ENCODE measurements around the gene UBXN7.
A peak's percentile ranks its signal among the peaks of the same experiment; 100 is the strongest.
"Not testable (repeated sequence)": the region's sequence is repeated elsewhere in the genome, so short reads cannot be mapped to it uniquely, and the experiment has no call there.

UBXN7 gene

GRCh38 chr3:196323691-196324090, 108.5 kb downstream of the UBXN7 start:
- Histone ChIP-seq H3K4me3 (ENCODE audit: control insufficient read depth in 1 of 7, extremely low read depth in 1 of 7, insufficient read depth in 4 of 7, low read depth in 2 of 7, low read length in 6 of 7) (no peak overlapping the region), H3K9me3 (ENCODE audit: control extremely low read depth in 1 of 5, control insufficient read depth in 4 of 5, insufficient read depth in 2 of 5, low read depth in 1 of 5, low read length in 4 of 5) (no peaks in the 10 kb centered on the region), H3K27ac (ENCODE audit: insufficient read depth in 1 of 2, low read depth in 1 of 2, low read length in 2 of 2, poor library complexity in 1 of 2, severe bottlenecking in 2 of 2) (no peak overlapping the region), H3K4me1 (ENCODE audit: control extremely low read depth in 1 of 4, control insufficient read depth in 4 of 4, insufficient read depth in 4 of 4, low read length in 3 of 4) (peaks cover 0 to 11% (median 1%) of the 10 kb centered on the region in 4 experiments), H3K27me3 (replicated peaks in 2 of 5; ENCODE audit: control insufficient read depth in 4 of 5, insufficient read depth in 5 of 5, low read length in 4 of 5) (no peaks in the 10 kb centered on the region), H3K36me3 (ENCODE audit: control insufficient read depth in 4 of 4, insufficient read depth in 4 of 4, low read length in 3 of 4) (no peaks in the 10 kb centered on the region)
- peak in 2 of 3 donors; percentile 31 to 37 for DNase-seq
- ChIA-PET POLR2A (no interaction called here), CTCF (interaction anchor here (0.9 kb wide), 1 partner anchor 45 kb away, joined by 3 read pairs; no protein-coding TSS in a partner anchor)
- whole genome bisulfite sequencing (ENCODE audit: insufficient coverage) = 93% methylated on average over 10 of the region's 11 CpGs

GRCh38 chr3:196323016-196323415, 109.2 kb downstream of the UBXN7 start:
- no peaks in the 10 kb centered on the region for H3K9me3 ChIP-seq (ENCODE audit: control extremely low read depth in 1 of 5, control insufficient read depth in 4 of 5, insufficient read depth in 2 of 5, low read depth in 1 of 5, low read length in 4 of 5)
- no peak overlapping the region for H3K27ac ChIP-seq (ENCODE audit: insufficient read depth in 1 of 2, low read depth in 1 of 2, low read length in 2 of 2, poor library complexity in 1 of 2, severe bottlenecking in 2 of 2)
- DNase-seq = no peak
- H3K4me3 ChIP-seq (ENCODE audit: control insufficient read depth in 1 of 7, extremely low read depth in 1 of 7, insufficient read depth in 4 of 7, low read depth in 2 of 7, low read length in 6 of 7) = no peak overlapping the region
- H3K27me3 ChIP-seq (replicated peaks in 2 of 5; ENCODE audit: control insufficient read depth in 4 of 5, insufficient read depth in 5 of 5, low read length in 4 of 5) = no peaks in the 10 kb centered on the region
- CTCF ChIA-PET = interaction anchor here (0.9 kb wide), 1 partner anchor 45 kb away, joined by 3 read pairs; no protein-coding TSS in a partner anchor
- WGBS (ENCODE audit: insufficient coverage) = 100% methylated on average over 4 of the region's 4 CpGs
- no peaks in the 10 kb centered on the region for H3K36me3 ChIP-seq (ENCODE audit: control insufficient read depth in 4 of 4, insufficient read depth in 4 of 4, low read length in 3 of 4)
- peaks cover 0 to 11% (median 2%) of the 10 kb centered on the region in 4 experiments for H3K4me1 ChIP-seq (ENCODE audit: control extremely low read depth in 1 of 4, control insufficient read depth in 4 of 4, insufficient read depth in 4 of 4, low read length in 3 of 4)
- POLR2A ChIA-PET = no interaction called here

- no peak overlapping the region for H3K4me3 ChIP-seq (ENCODE audit: control insufficient read depth in 1 of 7, extremely low read depth in 1 of 7, insufficient read depth in 4 of 7, low read depth in 2 of 7, low read length in 6 of 7)
- H3K4me1 ChIP-seq (ENCODE audit: control extremely low read depth in 1 of 4, control insufficient read depth in 4 of 4, insufficient read depth in 4 of 4, low read length in 3 of 4) = peaks cover 0 to 11% (median 2%) of the 10 kb centered on the region in 4 experiments
- 81% methylated on average over 6 of the region's 11 CpGs for WGBS (ENCODE audit: insufficient coverage)
- H3K9me3 ChIP-seq (ENCODE audit: control extremely low read depth in 1 of 5, control insufficient read depth in 4 of 5, insufficient read depth in 2 of 5, low read depth in 1 of 5, low read length in 4 of 5) = no peaks in the 10 kb centered on the region
- no peak overlapping the region for H3K27ac ChIP-seq (ENCODE audit: insufficient read depth in 1 of 2, low read depth in 1 of 2, low read length in 2 of 2, poor library complexity in 1 of 2, severe bottlenecking in 2 of 2)
- CTCF ChIA-PET = interaction anchor here (0.9 kb wide), 1 partner anchor 106 kb away, joined by 3 read pairs; no protein-coding TSS in a partner anchor
- H3K27me3 ChIP-seq (replicated peaks in 2 of 5; ENCODE audit: control insufficient read depth in 4 of 5, insufficient read depth in 5 of 5, low read length in 4 of 5) = no peaks in the 10 kb centered on the region
- H3K36me3 ChIP-seq (ENCODE audit: control insufficient read depth in 4 of 4, insufficient read depth in 4 of 4, low read length in 3 of 4) = no peaks in the 10 kb centered on the region
- DNase-seq = peak in 2 of 3 donors; percentile 20 to 31
- POLR2A ChIA-PET = no interaction called here
These were observed 111.1 kb downstream of the UBXN7 start for GRCh38 chr3:196321162-196321561.

- peaks cover 0 to 11% (median 2%) of the 10 kb centered on the region in 4 experiments for H3K4me1 ChIP-seq (ENCODE audit: control extremely low read depth in 1 of 4, control insufficient read depth in 4 of 4, insufficient read depth in 4 of 4, low read length in 3 of 4)
- 95% methylated on average over 3 of the region's 3 CpGs for WGBS (ENCODE audit: insufficient coverage)
- DNase-seq = no peak
- H3K27ac ChIP-seq (ENCODE audit: insufficient read depth in 1 of 2, low read depth in 1 of 2, low read length in 2 of 2, poor library complexity in 1 of 2, severe bottlenecking in 2 of 2) = no peak overlapping the region
- POLR2A ChIA-PET = no interaction called here
- no peaks in the 10 kb centered on the region for H3K36me3 ChIP-seq (ENCODE audit: control insufficient read depth in 4 of 4, insufficient read depth in 4 of 4, low read length in 3 of 4)
- no peaks in the 10 kb centered on the region for H3K9me3 ChIP-seq (ENCODE audit: control extremely low read depth in 1 of 5, control insufficient read depth in 4 of 5, insufficient read depth in 2 of 5, low read depth in 1 of 5, low read length in 4 of 5)
- H3K4me3 ChIP-seq (ENCODE audit: control insufficient read depth in 1 of 7, extremely low read depth in 1 of 7, insufficient read depth in 4 of 7, low read depth in 2 of 7, low read length in 6 of 7) = no peak overlapping the region
- no peaks in the 10 kb centered on the region for H3K27me3 ChIP-seq (replicated peaks in 2 of 5; ENCODE audit: control insufficient read depth in 4 of 5, insufficient read depth in 5 of 5, low read length in 4 of 5)
- CTCF ChIA-PET = interaction anchor here (0.8 kb wide), 1 partner anchor 9 kb away, joined by 3 read pairs; no protein-coding TSS in a partner anchor
These were observed 112.1 kb downstream of the UBXN7 start for GRCh38 chr3:196320137-196320536.

- H3K4me1 ChIP-seq (ENCODE audit: control extremely low read depth in 1 of 4, control insufficient read depth in 4 of 4, insufficient read depth in 4 of 4, low read length in 3 of 4) = peaks cover 0 to 11% (median 2%) of the 10 kb centered on the region in 4 experiments
- DNase-seq = peak; percentile 93 to 98 (median 96)
- H3K9me3 ChIP-seq (ENCODE audit: control extremely low read depth in 1 of 5, control insufficient read depth in 4 of 5, insufficient read depth in 2 of 5, low read depth in 1 of 5, low read length in 4 of 5) = no peaks in the 10 kb centered on the region
- CTCF ChIA-PET = no interaction called here
- under 1% methylated on average over 72 of the region's 92 CpGs for WGBS (ENCODE audit: insufficient coverage)
- peak within 1 kb of the TSS; percentile 61 to 91 for H3K27ac ChIP-seq (ENCODE audit: insufficient read depth in 1 of 2, low read depth in 1 of 2, low read length in 2 of 2, poor library complexity in 1 of 2, severe bottlenecking in 2 of 2)
- H3K4me3 ChIP-seq (ENCODE audit: control insufficient read depth in 1 of 7, extremely low read depth in 1 of 7, insufficient read depth in 4 of 7, low read depth in 2 of 7, low read length in 6 of 7) = peak within 1 kb of the TSS; percentile 82 to 94 (median 86)
- POLR2A ChIA-PET = no interaction called here
- peaks cover 0 to 4% (median 0%) of the 10 kb centered on the region in 4 experiments for H3K36me3 ChIP-seq (ENCODE audit: control insufficient read depth in 4 of 4, insufficient read depth in 4 of 4, low read length in 3 of 4)
- H3K27me3 ChIP-seq (replicated peaks in 2 of 5; ENCODE audit: control insufficient read depth in 4 of 5, insufficient read depth in 5 of 5, low read length in 4 of 5) = no peaks in the 10 kb centered on the region
These were observed 114.3 kb downstream of the UBXN7 start, which contains the start of gene DYNLT2B for GRCh38 chr3:196317687-196318467. Gene DYNLT2B, minus strand, starts transcription at chr3:196318240. Its CDS starts 88 bp downstream, at chr3:196318152.

GRCh38 chr3:196316799-196317686, 115.2 kb downstream of the UBXN7 start:
- POLR2A ChIA-PET = interaction anchor here (0.5 kb wide), 1 partner anchor 397 kb away, joined by 3 read pairs; no protein-coding TSS in a partner anchor
- not testable (repeated sequence) for H3K9me3 ChIP-seq (ENCODE audit: control extremely low read depth in 1 of 5, control insufficient read depth in 4 of 5, insufficient read depth in 2 of 5, low read depth in 1 of 5, low read length in 4 of 5); H3K27me3 ChIP-seq (replicated peaks in 2 of 5; ENCODE audit: control insufficient read depth in 4 of 5, insufficient read depth in 5 of 5, low read length in 4 of 5); H3K36me3 ChIP-seq (ENCODE audit: control insufficient read depth in 4 of 4, insufficient read depth in 4 of 4, low read length in 3 of 4)
- Histone ChIP-seq H3K4me3 (ENCODE audit: control insufficient read depth in 1 of 7, extremely low read depth in 1 of 7, insufficient read depth in 4 of 7, low read depth in 2 of 7, low read length in 6 of 7) (peak overlapping the region; percentile 82 to 94 (median 86)), H3K27ac (ENCODE audit: insufficient read depth in 1 of 2, low read depth in 1 of 2, low read length in 2 of 2, poor library complexity in 1 of 2, severe bottlenecking in 2 of 2) (peak overlapping the region; percentile 61 to 91), H3K4me1 (ENCODE audit: control extremely low read depth in 1 of 4, control insufficient read depth in 4 of 4, insufficient read depth in 4 of 4, low read length in 3 of 4) (peaks cover 0 to 11% (median 2%) of the 10 kb centered on the region in 4 experiments)
- CTCF ChIA-PET = interaction anchor here (0.6 kb wide), 1 partner anchor 667 kb away, joined by 3 read pairs; no protein-coding TSS in a partner anchor
- DNase-seq = peak in 2 of 3 donors; percentile 92 to 96
- WGBS (ENCODE audit: insufficient coverage) = 0% methylated on average over 11 of the region's 17 CpGs
